Left ventricle myocardium inferior (tissue), 1 donor: ENCODE results near the gene MICAL2. TPM values are rescaled to one million over a fixed set of nuclear protein-coding genes. Genes with fewer than 3 reads are reported as not detected.

Experiments used
- DNase-seq: peaks from one replicate; pipeline ENCODE4 v3.0.0-alpha.2; 2020
- H3K27ac ChIP-seq: fragments of 200-600 bp; replicated peaks from 2 replicates; pipeline ENCODE4 v1.8.0; 2021
- H3K27me3 ChIP-seq: fragments of 200-600 bp; 2 replicates; pipeline ENCODE4 v1.8.0; 2021; ENCODE audit warnings: low read depth
- H3K36me3 ChIP-seq: fragments of 200-600 bp; 2 replicates; pipeline ENCODE4 v1.8.0; 2021
- H3K4me1 ChIP-seq: fragments of 200-600 bp; 2 replicates; pipeline ENCODE4 v1.8.0; 2021
- H3K4me3 ChIP-seq: fragments of 200-600 bp; 2 replicates; pipeline ENCODE4 v1.8.0; 2021; ENCODE audit warnings: mild to moderate bottlenecking, moderate library complexity
- H3K9me3 ChIP-seq: fragments of 200-600 bp; replicated peaks from 2 replicates; pipeline ENCODE4 v1.8.0; 2021
- CTCF ChIP-seq: fragments of 200-600 bp; IDR thresholded peaks from 2 replicates; pipeline ENCODE4 v1.8.0; 2021; ENCODE audit warnings: antibody characterized with exemption, mild to moderate bottlenecking, borderline replicate concordance
- intact Hi-C: fragments of 100-400 bp; cut with micrococcal nuclease; formaldehyde crosslinking; loops from one replicate; pipeline ENCODE4 v1.11.0; 2022
- total RNA-seq: library from RNA; stranded (reverse); fragmentation: NEBNext Ultra II Directional; extraction: Animal tissue kit (Norgen Biotek cat#: 25700); gene quantifications from one replicate; pipeline ENCODE4 v1.2.1, GENCODE V29; 2021
- donor health status: DM: no; HTN: yes; CAD: no; lungs with severe emphysema.

MICAL2 gene
- total RNA-seq, 1 donor from 2014 or later = 85.0 TPM

GRCh38 chr11:12083380-12083779 lies 27.0 kb upstream of the MICAL2 start:
- intact Hi-C loops = loop anchor here (10.0 kb wide), 1 partner anchor 151 kb away; no protein-coding TSS in a partner anchor
- no peak overlapping the region for H3K27ac ChIP-seq
- H3K36me3 ChIP-seq = no peaks in the 10 kb centered on the region
- no peak overlapping the region for H3K4me3 ChIP-seq
- no peak for DNase-seq
- TF ChIP-seq CTCF = peak; percentile 19
- no peaks in the 10 kb centered on the region for H3K27me3 ChIP-seq
- H3K9me3 ChIP-seq = no peaks in the 10 kb centered on the region
- H3K4me1 ChIP-seq = peaks cover 35% of the 10 kb centered on the region

- no peak for DNase-seq
- intact Hi-C loops = loop anchor here (10.0 kb wide), 1 partner anchor 151 kb away; no protein-coding TSS in a partner anchor
- Histone ChIP-seq H3K27me3 (no peaks in the 10 kb centered on the region), H3K27ac (peak overlapping the region; percentile 90), H3K36me3 (no peaks in the 10 kb centered on the region), H3K4me3 (no peak overlapping the region), H3K4me1 (peaks cover 44% of the 10 kb centered on the region), H3K9me3 (no peaks in the 10 kb centered on the region)
- no peak for TF ChIP-seq CTCF
Observed at GRCh38 chr11:12084256-12084655, 26.1 kb upstream of the MICAL2 start.

GRCh38 chr11:12085371-12086251 lies 24.8 kb upstream of the MICAL2 start:
- Histone ChIP-seq H3K27ac (peak overlapping the region; percentile 90), H3K27me3 (no peaks in the 10 kb centered on the region), H3K4me3 (peak overlapping the region; percentile 22), H3K4me1 (peaks cover 58% of the 10 kb centered on the region), H3K9me3 (no peaks in the 10 kb centered on the region), H3K36me3 (no peaks in the 10 kb centered on the region)
- no peak for DNase-seq
- TF ChIP-seq CTCF = no peak
- intact Hi-C loops = loop anchor here (10.0 kb wide), 1 partner anchor 149 kb away; no protein-coding TSS in a partner anchor

- no peak for TF ChIP-seq CTCF
- Histone ChIP-seq H3K27me3 (no peaks in the 10 kb centered on the region), H3K36me3 (no peaks in the 10 kb centered on the region), H3K4me1 (peaks cover 65% of the 10 kb centered on the region), H3K4me3 (peak overlapping the region; percentile 22), H3K27ac (peak overlapping the region; percentile 90), H3K9me3 (no peaks in the 10 kb centered on the region)
- intact Hi-C loops = loop anchor here (10.0 kb wide), 1 partner anchor 148 kb away; no protein-coding TSS in a partner anchor
- DNase-seq = peak; percentile 70
Observed at GRCh38 chr11:12086271-12087074, 23.9 kb upstream of the MICAL2 start.

- H3K36me3 ChIP-seq = no peaks in the 10 kb centered on the region
- peak; percentile 28 for TF ChIP-seq CTCF
- H3K9me3 ChIP-seq = no peaks in the 10 kb centered on the region
- peak overlapping the region; percentile 22 for H3K4me3 ChIP-seq
- peak overlapping the region; percentile 90 for H3K27ac ChIP-seq
- intact Hi-C loops = loop anchor here (10.0 kb wide), 1 partner anchor 147 kb away; no protein-coding TSS in a partner anchor
- peaks cover 74% of the 10 kb centered on the region for H3K4me1 ChIP-seq
- no peak for DNase-seq
- no peaks in the 10 kb centered on the region for H3K27me3 ChIP-seq
Observed at GRCh38 chr11:12087075-12088004, 23.1 kb upstream of the MICAL2 start.
